HG03066 (cell line): ENCODE measurements around the gene MAP3K10.

Experiments used
- ATAC-seq: cut with Tn5 transposase; IDR thresholded peaks from one replicate; pipeline ENCODE4 v1.9.1; 2021; ENCODE audit warnings: low read depth; ENCODE audit not compliant: unreplicated experiment

Gene MAP3K10

DNA sequence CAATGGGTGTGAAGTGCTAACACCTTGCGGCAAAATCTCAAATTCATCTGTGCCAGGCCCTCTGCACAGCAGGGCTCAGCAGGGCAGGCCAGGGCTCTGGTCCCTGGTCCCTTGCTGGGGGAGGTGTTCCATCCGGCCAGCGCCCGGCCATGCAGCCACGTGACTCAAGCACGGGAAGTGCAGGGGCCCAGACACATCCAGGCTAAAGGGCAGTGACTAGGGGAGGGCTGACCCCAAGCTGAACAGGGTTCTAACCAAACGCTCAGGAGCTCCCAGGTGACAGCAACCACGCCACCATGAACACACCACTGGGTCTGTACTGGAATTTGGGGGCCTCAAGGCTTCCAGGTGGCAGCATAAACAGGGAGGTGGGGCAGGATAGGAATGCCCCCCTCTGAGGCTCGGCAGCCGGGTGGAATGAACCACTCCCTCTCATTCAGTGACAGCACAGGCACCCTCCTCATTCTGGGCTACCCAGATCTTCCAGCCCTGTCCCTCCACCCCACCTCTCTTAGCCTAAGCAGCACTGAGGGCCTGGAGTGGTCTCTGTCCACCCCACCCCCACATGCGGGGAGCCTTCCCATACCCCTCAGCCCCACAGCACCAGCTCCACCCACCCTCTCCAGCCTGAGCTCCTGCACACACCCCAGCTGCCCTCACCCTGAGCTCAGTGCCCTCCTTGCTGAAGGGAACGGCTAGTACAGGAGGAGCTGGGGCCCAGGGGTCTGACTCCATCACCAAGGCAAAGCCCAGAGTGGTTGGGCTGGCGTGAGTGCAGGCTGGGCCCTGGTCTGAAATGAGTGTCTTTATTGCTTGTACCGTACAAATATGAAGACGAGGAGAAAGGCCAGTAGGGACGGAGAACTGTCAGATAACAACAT, 40.6 kb downstream of the MAP3K10 start:
- ATAC-seq: no peak

- no peak for ATAC-seq
Observed at GRCh38 chr19:40232479-40232878, 41.3 kb downstream of the MAP3K10 start.

GRCh38 chr19:40232949-40233810, 42.0 kb downstream of the MAP3K10 start:
- no peak for ATAC-seq

GRCh38 chr19:40233811-40234389, 42.7 kb downstream of the MAP3K10 start:
- no peak for ATAC-seq

DNA sequence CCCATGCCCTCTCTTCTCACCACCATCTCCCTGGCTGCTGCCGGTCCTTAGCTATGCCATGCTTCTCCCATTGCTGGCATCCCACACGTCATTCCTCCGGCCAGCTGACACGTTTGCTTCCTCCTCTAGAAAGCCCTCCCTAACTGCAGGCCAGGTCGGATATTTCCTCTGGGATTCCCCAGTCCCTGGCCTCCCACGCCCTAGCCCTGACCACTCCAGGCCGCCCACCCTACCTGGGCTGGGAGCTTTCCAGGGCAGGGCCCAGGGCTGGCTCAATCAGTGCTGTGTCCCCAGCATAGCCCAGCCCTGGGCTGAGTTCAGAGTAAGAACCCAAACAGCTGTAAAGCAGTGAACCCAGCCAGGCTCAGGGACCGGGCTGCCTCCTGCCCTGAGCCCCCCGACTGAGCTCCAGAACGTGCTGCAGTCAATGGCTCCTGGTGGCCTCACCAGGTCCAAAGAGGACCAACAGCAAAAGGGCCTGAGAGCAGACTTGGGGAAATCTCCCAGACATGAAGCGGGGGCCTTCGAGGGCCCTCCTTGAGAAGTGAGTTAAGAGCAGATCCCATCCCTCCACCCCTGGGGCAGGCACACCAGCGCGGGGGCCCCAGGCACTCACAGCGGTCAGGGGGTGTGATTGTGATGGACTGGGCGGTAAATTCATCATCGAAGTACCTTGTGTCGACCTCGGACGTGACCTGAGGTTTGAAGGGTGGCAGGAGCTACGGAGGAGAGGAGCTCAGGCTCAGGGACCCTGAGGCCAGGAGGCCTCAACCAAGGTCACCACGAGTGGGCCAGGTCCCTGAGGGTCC, 43.4 kb downstream of the MAP3K10 start:
- no peak for ATAC-seq

GRCh38 chr19:40235238-40236025, 44.2 kb downstream of the MAP3K10 start:
- ATAC-seq: no peak

DNA sequence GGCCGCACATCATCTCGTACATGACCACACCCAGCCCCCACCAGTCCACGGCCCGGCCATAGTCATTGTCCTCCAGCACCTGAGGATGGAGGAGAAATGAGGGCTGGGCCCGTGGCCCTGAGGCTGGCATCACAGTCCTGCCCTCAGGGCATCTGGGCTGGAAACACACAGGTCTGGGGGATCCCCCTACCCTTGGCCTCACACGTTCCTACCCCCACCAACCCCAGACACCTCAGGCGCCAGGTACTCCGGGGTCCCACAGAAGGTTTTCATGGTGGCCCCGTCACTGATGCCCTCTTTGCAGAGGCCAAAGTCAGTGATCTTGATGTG, 44.8 kb downstream of the MAP3K10 start:
- no peak for ATAC-seq

DNA sequence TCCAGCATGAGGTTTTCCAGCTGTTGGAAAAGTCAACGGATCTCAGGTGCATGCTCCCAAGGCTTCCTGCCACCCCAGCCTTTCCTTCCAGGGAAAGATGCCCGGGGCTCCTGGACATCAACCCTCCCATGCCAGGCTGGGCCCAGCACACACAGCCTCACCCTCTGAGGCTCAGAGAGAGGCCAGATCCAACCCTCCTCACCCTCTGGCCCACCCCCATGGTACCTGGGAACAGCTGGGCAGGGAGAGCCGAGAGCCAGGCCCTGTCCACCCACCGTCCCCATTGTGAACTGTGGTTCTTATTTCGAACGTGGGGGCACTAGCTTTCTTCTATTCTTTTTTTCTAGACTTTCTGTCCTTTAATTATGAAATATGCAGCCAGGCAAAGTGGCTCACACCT, 45.1 kb downstream of the MAP3K10 start:
- ATAC-seq: no peak

DNA sequence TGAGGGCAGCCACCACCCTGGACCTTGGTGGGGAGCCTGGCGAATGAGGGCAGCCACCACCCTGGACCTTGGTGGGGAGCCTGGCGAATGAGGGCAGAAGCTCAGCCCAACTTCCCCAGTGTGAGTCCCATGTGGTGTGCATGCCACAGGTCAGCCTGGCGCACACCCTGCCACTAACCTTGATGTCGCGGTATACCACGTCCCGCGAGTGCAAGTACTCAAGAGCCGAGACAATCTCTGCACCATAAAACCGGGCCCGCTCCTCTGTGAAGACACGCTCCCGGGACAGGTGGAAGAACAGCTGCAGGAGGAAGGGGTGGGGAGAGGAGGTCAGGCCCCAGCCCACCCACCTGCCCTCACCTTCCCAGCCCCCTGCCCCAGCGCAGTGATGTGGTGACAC, 46.6 kb downstream of the MAP3K10 start:
- no peak for ATAC-seq

- ATAC-seq: no peak
Observed at GRCh38 chr19:40238775-40239174, 47.5 kb downstream of the MAP3K10 start.

DNA sequence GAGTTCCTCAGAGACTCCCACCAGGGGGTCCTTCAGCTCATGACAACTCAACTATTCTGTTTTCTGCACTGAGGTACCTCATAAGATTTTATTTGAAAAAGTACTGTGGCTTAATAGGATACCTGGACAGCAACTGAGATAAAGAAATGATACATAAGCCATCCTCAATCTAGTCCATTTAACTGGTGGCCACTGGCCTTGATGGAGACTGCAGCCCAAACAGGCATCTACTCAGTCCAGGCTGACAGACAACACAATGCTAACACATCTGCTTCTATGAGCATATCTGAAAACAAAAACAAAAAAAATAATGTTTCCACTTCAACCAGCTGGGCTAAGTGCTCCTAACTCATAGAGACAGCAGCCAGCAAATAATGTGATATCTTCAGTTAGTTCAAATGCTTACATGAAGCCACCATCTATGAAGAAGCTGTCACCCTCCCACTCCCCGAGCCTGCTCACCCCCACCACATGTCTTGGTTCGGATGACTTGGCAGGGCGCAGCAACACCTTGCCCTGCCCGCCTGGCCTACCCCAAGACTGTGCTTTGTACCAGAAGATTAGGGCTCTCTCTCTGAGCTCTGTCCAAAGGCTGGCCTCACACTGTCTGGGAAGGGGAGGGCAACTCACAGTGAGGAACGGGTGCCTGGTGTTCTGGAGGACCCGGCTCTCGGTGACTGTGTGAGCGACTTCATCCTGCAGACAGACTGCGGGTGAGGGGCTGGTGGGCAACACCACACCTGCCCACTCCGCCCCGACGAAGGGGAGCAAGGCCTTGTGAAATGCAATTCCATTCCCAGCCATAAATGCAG, 48.4 kb downstream of the MAP3K10 start:
- ATAC-seq: no peak

DNA sequence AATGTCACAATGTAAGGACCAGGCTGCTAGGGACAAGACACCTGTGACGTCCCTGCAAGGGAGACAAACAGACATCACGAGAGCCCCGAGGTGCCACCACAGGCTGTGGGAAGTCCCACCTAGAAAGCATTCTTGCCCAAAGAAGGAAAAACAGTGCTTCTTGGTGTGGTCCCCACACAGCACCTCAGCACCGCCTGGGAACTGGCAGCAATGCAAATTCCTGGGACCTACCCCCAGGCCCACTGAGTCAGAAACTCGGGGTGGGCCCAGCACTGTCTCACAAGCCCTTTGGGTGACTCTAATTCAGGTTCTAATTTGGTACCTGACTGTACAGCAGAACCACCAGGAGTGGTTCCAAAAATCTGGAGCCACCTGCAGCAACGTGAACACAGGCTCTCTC, 49.1 kb downstream of the MAP3K10 start:
- no peak for ATAC-seq

DNA sequence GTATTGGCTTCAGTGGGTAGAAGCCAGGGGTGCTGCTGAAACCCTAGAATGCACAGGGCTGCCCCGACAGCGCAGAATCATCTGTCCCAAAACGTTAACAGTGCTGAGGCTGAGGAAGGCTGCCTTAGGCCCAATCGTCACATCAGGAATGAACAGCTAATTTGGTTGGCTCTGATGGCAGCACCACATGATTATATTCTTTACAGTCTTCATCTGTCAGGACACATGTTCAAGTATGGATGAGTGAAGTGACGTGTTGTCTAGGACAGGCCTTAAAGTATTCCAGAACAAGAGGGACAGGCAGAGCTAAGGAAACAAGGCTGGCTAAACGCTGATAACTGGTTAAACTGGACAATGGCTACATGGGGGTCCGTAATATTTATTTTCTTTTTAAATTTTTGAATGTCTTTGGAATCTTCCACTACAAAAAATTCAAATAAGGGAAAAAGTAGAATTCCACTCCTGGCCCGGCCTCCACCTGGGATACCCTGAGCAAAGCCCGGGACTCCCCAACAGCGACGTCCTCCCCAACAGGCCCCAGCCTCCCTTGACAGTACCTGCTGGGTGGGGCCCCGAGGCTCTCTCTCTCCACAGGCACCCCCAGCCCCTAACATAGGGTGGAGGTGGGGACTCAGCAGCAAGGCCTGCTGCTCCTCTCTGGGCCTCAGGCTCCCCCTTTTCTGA, 50.0 kb downstream of the MAP3K10 start:
- no peak for ATAC-seq

- no peak for ATAC-seq
Observed at GRCh38 chr19:40241809-40242384, 50.7 kb downstream of the MAP3K10 start.

GRCh38 chr19:40242480-40242879, 51.3 kb downstream of the MAP3K10 start:
- no peak for ATAC-seq

DNA sequence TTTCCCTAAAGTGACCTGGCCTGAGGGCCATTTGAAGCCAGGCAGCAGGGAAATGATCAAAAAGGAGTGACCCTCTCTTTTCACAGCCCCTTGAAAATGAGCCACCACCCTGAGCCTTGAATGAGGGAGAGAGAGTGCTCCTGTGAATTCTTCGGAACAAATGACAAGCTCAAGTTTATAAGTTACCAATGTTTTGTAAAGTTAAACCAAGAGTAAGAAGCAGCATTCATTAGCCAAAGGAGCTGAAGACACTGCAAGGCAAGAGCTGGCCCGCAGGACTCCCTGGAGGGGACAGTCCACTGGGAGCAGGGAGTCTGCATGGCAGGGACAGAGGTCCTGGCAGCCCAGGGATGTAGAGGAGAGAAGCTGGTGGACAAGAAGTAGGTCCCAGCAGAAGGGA, 52.0 kb downstream of the MAP3K10 start:
- ATAC-seq: no peak

DNA sequence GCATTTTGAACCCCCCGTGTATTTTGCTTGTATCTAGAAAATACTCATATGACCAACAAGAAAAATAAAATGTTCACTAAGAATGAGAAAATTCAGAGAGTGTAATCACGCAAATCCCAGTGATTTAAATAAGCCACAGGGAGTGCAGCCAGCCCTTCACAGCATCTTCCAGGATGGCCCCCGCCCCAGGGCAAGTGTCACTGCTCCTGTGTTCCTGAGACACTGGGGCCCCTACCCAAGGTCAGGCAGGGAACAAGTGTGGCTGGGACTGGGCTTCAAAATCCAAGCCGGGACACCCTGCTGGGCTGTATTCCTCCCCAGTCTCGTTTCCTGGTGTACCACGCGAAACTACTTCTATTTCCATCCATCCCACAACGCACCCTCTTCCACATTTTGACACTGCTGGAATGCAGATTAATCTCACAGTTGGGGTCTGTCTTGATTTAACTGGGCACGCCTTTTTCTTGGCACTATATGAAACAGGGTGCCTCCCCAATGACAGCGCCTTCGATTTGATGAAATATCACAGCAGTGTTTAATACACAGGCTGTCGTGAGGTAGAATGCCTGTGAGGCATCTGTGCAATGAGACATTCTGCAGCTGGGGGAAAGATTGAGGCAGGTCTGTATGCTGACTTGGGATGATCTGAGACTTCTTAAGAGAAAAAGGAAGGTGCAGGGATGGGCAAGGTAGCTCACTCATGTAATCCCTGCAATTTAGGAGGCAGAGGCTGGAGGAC, 53.5 kb downstream of the MAP3K10 start:
- ATAC-seq: no peak
